Brain pericyte (primary cell): Measurements from ENCODE around the gene PNMA6A.
"Not testable (repeated sequence)": the region's sequence is repeated elsewhere in the genome, so short reads cannot be mapped to it uniquely, and the experiment has no call there.

Experiments
- DNase-seq: peaks from one replicate; pipeline ENCODE4 v3.0.0-alpha.2; 2012; ENCODE audit warnings: low read depth, low spot score

Gene PNMA6A

GRCh38 chrX:153071909-153072583 is at the start of gene PNMA6A:
TSS of gene PNMA6A (plus strand) at chrX:153072454. CDS start at chrX:153073063, 609 bp downstream.
- DNase-seq: not testable (repeated sequence)

- not testable (repeated sequence) for DNase-seq
These were observed 45.8 kb upstream of the PNMA6A start for GRCh38 chrX:153026501-153026900.

DNA sequence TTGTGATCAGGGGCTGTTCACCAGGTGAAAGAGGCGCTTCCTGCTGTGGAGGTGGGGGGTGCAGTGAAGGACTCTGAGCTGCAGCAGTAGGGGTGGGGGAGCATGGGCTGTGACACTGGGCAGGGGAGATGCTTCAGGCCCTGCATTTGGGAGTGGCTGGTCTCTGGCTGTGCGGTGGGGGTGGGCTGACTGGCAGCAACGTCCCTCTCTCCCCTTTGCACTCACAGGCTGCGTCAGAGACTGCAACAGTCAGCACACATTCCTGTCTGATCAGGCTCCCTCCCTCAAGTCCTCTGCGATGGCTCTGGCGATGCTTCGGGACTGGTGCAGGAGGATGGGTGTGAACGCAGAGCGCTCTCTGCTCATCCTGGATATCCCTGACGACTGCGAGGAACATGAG is 43.8 kb upstream of the PNMA6A start:
- not testable (repeated sequence) for DNase-seq

DNA sequence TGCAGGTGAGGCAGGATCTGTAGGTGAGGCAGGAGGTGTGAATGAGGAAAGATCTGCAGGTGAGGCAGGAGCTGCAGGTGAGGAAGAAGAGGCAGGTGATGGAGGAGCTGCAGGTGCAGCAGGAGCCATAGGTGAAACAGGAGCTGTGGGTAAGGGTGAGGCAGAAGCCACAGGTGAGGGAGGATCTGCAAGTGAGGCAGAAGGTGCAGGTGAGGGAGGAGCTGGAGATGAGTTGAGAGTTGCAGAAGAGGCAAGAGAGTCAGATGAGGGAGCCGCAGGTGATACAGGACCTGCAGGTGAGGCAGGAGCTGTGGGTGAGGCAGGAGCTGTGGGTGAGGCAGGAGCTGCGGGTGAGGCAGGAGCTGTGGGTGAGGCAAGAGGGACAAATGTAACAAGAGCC is 43.1 kb upstream of the PNMA6A start:
- DNase-seq: no peak

DNA sequence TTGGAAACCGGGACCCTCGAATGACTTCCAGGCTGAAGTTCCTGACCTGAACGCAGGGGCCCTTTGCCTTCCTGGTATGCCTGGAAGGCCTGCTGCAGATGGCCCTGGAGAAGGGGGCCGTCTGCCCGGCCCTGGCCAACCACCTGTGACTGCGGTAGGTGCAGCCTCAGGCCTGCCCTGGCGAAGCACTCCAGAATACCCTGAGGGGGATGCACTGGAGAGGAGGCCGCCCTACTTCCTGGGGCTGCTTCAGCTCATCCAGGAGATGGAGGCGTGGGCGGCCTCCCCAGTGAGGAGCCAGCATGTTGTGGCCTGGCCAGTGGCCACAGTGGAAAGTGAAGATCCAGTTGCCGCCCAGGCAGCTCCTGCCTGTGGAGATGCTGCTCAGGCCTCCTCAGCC is 42.4 kb upstream of the PNMA6A start:
- no peak for DNase-seq

DNA sequence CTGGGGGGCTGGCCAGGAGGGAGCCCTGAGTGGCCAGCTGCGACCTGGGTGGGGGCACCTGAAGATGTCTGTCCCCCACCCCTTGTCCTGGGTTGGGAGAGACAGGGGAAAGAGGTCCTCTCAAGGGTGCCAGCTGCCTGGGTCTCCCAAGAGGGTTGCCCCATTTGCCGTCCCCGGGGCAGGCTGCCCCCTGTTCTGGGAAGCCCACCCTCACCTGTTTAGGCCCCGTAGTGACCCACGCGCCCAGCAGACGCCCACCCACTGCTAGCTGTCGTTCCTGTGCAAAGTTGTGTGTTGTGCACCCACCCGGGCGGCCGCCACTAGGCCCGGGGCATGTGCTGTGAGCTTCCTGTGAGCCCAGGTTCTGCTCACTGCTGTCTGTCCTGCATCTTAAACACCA is 41.5 kb upstream of the PNMA6A start:
- DNase-seq: no peak

- DNase-seq: no peak
These were observed 39.7 kb upstream of the PNMA6A start for GRCh38 chrX:153032397-153033118.

DNA sequence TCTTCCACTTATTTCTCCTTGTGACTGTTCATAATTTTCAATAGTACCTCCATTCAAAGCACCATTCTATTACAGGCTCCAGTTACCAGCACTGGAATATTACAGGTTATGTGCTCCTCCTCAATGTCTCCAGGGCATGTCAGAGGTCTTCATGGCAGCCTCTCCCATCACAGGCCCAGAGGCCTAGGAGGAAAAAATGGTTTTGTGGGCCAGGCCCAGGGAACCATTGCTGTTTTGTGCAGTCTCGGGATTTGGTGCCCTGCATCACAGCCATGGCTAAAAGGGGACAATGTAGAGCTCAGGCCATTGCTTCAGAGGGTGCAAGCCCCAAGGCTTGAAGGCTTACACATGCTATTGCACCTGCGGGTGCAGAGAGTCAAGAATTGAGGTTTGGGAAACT is 23.2 kb upstream of the PNMA6A start:
- DNase-seq: no peak

- DNase-seq: no peak
These were observed 19.7 kb upstream of the PNMA6A start for GRCh38 chrX:153052534-153052933.

GRCh38 chrX:153055871-153056749 is 16.1 kb upstream of the PNMA6A start, which contains the start of gene PNMA3:
TSS of gene PNMA3 (plus strand) at chrX:153056470. CDS start at chrX:153057056, 586 bp downstream.
- DNase-seq: no peak

DNA sequence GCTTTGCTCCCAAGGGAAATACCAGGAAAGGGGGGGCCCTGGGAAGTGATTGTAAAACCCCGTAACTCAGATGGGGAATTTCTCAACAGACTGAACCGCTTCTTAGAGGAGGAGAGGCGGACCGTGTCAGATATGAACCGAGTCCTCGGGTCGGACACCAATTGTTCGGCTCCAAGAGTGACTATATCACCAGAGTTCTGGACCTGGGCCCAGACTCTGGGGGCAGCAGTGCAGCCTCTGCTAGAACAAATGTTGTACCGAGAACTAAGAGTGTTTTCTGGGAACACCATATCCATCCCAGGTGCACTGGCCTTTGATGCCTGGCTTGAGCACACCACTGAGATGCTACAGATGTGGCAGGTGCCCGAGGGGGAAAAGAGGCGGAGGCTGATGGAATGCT is 15.0 kb upstream of the PNMA6A start:
- no peak for DNase-seq

GRCh38 chrX:153059191-153060094 is 12.8 kb upstream of the PNMA6A start:
- DNase-seq: no peak

DNA sequence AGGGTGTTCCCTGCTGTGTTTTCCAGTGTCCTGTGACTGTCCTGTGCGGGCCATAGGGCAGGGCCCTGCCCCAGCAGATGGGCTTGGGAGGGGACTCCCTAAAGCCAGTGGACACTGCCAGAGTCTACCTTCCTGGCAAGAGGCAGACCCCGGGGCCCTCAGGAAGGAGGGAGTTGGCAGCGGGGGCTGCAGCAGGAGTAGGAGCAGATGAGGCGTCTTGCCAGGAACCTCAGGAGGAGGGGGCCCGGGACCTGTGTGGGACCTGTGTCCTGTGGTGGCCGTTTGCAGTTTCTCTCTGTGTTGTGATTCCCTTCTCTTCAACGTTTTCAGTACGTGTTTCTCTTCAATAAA is 12.2 kb upstream of the PNMA6A start:
- DNase-seq: no peak

GRCh38 chrX:153061732-153062131 is 10.5 kb upstream of the PNMA6A start:
- DNase-seq: no peak

DNA sequence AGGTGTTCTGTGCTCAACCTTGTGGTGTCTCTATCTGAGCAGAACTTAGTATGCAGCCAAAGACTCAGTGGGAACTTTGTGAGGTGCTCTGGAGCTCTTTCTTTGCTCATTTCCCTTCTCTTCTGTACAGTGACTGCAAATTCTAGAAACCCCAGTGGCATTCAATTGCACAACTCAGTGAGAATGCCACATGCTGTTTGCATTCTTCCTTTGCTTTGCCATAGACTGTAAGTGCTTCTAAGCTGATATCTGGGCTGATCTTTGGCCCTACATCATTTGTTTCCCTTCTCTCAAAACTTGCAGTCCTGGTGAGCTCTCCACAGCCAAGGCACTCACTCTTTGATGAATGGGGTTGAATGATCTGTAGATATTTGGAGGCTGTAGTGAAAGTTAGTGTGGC is 8.9 kb upstream of the PNMA6A start:
- DNase-seq: no peak

DNA sequence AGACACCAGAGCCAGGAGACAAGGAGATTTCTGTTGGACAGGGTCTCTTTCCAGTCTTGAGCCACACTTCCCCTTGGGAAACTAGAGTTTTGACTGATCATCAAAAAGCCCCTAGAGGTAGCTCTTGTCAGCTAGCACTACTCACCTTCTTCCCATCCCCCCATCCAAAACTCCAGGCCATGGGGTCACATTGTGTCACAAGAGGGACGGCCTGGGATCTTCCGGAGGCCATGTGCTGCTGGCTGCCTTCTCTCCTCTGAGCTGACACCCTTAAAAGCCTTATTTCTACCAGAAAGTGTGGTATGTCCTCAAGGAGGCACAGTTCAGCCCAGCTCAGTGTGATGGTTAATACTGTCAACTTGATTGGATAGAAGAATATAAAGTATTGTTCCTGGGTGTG is 8.2 kb upstream of the PNMA6A start:
- no peak for DNase-seq

DNA sequence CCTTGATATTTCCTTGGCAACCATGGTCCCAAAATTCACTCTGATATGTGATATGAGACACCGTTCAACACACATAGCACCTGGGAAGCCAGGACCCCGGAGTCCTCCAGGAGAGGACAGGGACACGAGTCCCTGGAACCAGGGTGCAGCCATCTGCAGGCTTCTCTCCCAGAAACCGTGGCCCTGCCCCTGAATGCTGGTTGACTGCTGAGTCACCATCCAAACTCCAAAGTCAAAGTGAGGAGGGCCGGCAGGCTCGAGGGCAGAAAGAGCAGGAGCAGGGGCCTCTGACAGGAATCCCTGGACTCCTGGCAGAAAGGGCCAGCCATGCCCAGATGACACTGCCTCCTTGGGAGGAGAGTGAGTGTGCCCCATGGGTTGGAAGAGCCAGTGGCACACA is 6.9 kb upstream of the PNMA6A start:
- no peak for DNase-seq

- not testable (repeated sequence) for DNase-seq
These were observed 5.9 kb upstream of the PNMA6A start for GRCh38 chrX:153066402-153066801.

- not testable (repeated sequence) for DNase-seq
These were observed 1.1 kb downstream of the PNMA6A start for GRCh38 chrX:153073331-153073730.

DNA sequence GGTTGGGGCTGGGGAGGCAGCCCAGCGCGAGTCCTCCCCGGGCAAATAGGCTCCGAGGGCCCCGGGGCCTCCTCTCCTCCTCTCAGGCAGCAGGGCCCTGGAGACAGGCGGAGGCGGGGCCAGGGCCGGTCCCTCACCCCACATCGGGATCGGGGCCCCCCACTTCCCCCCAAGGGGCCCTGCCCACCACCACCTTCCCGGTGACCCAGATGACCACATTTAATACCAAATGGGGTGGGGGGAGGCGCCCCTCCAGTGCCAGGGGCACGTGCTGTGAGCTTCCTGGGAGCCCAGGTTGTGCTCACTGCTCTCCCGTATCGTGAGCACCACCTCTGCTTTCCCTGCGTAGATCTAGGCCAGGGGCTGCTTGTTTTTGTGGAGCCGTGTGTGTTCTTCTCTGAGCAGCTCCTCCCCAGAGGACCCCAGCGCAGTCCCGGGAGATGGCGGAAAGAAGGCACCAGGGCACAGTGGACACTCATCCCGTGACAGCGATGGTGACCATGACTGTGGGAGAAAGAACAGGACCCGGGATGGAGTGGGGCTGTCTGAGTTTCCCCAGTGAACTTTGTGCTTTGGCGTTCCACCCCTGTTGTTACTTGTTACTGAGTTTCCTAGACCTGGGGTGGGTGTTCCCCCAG is 2.1 kb downstream of the PNMA6A start:
- no peak for DNase-seq

GRCh38 chrX:153074935-153075334 is 2.7 kb downstream of the PNMA6A start:
- no peak for DNase-seq
